Esophagus squamous epithelium (tissue), 4 donors: Measurements from ENCODE around the gene CCDC71L.

Source experiments
- POLR2A ChIP-seq, 4 donors: fragments of 450-650 bp; IDR thresholded peaks; one replicate each; pipeline ENCODE4 v1.6.1; 2017; ENCODE audit warnings: antibody characterized with exemption in 4 of 4, mild to moderate bottlenecking in 4 of 4, moderate library complexity in 3 of 4
- TF ChIP-seq, protein P1 (sequence below), 6 experiments: fragments of 450-650 bp in 4 of 6; fragments of 200-600 bp in 2 of 6; sonication (generic) in 2 of 6; IDR thresholded peaks; one replicate each; pipeline ENCODE4 v1.5.1; 2016 to 2019; ENCODE audit warnings: antibody characterized with exemption in 6 of 6, mild to moderate bottlenecking in 4 of 6, moderate library complexity in 4 of 6

DNA sequence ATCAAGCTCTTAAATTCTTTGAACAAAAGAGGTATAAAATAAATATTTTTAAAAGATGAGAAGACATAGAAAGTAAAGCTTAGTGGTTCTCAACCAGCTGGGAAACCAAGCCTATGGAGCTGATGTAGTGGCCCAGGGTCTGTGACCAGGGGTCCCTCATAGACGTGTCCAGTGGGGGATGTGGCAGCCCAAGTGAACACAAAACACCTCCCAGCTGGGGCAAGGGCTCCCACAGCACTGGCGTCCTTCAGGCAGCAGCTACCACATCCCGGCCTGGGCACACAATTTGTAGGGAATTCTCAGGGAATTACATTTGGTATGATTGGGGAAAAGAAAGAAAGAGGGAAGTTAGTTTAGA, 17.8 kb upstream of the CCDC71L start:
- TF ChIP-seq, protein P1, sequence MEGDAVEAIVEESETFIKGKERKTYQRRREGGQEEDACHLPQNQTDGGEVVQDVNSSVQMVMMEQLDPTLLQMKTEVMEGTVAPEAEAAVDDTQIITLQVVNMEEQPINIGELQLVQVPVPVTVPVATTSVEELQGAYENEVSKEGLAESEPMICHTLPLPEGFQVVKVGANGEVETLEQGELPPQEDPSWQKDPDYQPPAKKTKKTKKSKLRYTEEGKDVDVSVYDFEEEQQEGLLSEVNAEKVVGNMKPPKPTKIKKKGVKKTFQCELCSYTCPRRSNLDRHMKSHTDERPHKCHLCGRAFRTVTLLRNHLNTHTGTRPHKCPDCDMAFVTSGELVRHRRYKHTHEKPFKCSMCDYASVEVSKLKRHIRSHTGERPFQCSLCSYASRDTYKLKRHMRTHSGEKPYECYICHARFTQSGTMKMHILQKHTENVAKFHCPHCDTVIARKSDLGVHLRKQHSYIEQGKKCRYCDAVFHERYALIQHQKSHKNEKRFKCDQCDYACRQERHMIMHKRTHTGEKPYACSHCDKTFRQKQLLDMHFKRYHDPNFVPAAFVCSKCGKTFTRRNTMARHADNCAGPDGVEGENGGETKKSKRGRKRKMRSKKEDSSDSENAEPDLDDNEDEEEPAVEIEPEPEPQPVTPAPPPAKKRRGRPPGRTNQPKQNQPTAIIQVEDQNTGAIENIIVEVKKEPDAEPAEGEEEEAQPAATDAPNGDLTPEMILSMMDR (IDR thresholded peaks at IDR 0.05) = no peak
- no peak for TF ChIP-seq POLR2A (IDR thresholded peaks at IDR 0.05)
